ENCODE results near the gene DEF6.

DNA sequence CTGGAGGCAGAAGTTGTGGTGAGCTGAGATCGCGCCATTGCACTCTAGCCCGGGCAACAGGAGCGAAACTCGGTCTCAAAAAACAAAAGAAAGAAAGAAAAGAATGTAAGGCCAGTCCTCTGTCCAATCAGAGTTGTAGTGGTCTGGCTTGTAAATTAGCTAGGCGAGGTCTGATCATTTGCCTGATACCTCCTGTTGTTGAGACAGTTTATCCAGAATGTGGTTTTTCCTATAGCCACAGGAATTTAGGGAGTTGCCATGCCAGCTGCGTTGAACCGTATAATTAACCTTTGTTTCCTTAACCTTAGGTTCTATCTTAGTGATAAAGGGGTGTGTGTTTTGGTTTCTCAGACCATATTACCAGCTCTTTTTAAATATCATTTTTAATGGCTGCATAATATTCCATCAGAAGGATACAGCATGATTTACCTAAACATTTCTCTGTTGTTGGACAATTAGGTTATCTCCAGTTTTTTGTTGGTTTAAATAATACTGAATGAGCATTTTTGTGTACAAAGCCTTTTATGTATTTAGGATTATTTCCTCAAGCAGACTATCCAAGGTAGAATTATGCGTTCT lies 33.0 kb downstream of the DEF6 start:
- TF ChIP-seq, protein P1, sequence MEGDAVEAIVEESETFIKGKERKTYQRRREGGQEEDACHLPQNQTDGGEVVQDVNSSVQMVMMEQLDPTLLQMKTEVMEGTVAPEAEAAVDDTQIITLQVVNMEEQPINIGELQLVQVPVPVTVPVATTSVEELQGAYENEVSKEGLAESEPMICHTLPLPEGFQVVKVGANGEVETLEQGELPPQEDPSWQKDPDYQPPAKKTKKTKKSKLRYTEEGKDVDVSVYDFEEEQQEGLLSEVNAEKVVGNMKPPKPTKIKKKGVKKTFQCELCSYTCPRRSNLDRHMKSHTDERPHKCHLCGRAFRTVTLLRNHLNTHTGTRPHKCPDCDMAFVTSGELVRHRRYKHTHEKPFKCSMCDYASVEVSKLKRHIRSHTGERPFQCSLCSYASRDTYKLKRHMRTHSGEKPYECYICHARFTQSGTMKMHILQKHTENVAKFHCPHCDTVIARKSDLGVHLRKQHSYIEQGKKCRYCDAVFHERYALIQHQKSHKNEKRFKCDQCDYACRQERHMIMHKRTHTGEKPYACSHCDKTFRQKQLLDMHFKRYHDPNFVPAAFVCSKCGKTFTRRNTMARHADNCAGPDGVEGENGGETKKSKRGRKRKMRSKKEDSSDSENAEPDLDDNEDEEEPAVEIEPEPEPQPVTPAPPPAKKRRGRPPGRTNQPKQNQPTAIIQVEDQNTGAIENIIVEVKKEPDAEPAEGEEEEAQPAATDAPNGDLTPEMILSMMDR (IDR thresholded peaks at IDR 0.05), result no peak
- TF ChIP-seq EZH2 (IDR thresholded peaks at IDR 0.05), result no peak

Measured in neural progenitor cell (in vitro differentiated cells).